ENCODE results near the gene EHD2. TPM values are rescaled to one million over a fixed set of nuclear protein-coding genes. Genes with fewer than 3 reads are reported as not detected.

The EHD2 gene
- polyA plus RNA-seq, 1 donor (not counting 4 experiments of a cell fraction or from before 2014, with no cell fraction given) = 23.7 TPM

GRCh38 chr19:47691782-47692181 is 21.4 kb upstream of the EHD2 start:
- H3K36me3 ChIP-seq (ENCODE audit: control insufficient read depth in 2 of 2, extremely low read depth in 1 of 2, insufficient read depth in 2 of 2, low read length in 2 of 2) = peaks cover 0 to 3% of the 10 kb centered on the region in 2 experiments
- no peak overlapping the region for H3K9ac ChIP-seq (ENCODE audit: control insufficient read depth, extremely low read depth, insufficient read depth, low read length)
- dilution Hi-C loops (cut with MboI; ENCODE audit: extremely low pct_ligation_motif_present, low sequenced_read_pairs) = no loop called here
- no peaks in the 10 kb centered on the region for H3K9me1 ChIP-seq (ENCODE audit: control insufficient read depth, extremely low read depth, insufficient read depth, low read length)
- H3K27ac ChIP-seq (ENCODE audit: control insufficient read depth, insufficient read depth, low read length) = no peak overlapping the region
- no peak overlapping the region for H3K4me3 ChIP-seq (ENCODE audit: control insufficient read depth in 2 of 3, extremely low read depth in 1 of 3, insufficient read depth in 2 of 3, low read depth in 1 of 3, low read length in 3 of 3)
- no peaks in the 10 kb centered on the region for H3K4me1 ChIP-seq (ENCODE audit: control insufficient read depth, extremely low read depth, insufficient read depth, low read length)
- H3K79me2 ChIP-seq (ENCODE audit: control insufficient read depth, insufficient read depth, low read length) = no peaks in the 10 kb centered on the region
- no peaks in the 10 kb centered on the region for H3K9me3 ChIP-seq (ENCODE audit: control insufficient read depth, low read depth, low read length)
- H4K20me1 ChIP-seq (ENCODE audit: control insufficient read depth, extremely low read depth, insufficient read depth, low read length) = no peaks in the 10 kb centered on the region
- H3K27me3 ChIP-seq (ENCODE audit: control insufficient read depth, extremely low read depth, insufficient read depth, low read length) = no peaks in the 10 kb centered on the region
- DNase-seq (ENCODE audit: low read depth, low spot score) (no peak), FAIRE-seq (no peak)
- TF ChIP-seq EZH2 (IDR thresholded peaks at IDR 0.05; ENCODE audit: low read length) = no peak
- TF ChIP-seq, protein P1, sequence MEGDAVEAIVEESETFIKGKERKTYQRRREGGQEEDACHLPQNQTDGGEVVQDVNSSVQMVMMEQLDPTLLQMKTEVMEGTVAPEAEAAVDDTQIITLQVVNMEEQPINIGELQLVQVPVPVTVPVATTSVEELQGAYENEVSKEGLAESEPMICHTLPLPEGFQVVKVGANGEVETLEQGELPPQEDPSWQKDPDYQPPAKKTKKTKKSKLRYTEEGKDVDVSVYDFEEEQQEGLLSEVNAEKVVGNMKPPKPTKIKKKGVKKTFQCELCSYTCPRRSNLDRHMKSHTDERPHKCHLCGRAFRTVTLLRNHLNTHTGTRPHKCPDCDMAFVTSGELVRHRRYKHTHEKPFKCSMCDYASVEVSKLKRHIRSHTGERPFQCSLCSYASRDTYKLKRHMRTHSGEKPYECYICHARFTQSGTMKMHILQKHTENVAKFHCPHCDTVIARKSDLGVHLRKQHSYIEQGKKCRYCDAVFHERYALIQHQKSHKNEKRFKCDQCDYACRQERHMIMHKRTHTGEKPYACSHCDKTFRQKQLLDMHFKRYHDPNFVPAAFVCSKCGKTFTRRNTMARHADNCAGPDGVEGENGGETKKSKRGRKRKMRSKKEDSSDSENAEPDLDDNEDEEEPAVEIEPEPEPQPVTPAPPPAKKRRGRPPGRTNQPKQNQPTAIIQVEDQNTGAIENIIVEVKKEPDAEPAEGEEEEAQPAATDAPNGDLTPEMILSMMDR (optimal IDR thresholded peaks at IDR 0.05 in 1 of 3, IDR thresholded peaks at IDR 0.05 in 1 of 3, conservative IDR thresholded peaks at IDR 0.05 in 1 of 3; ENCODE audit: extremely low read depth in 1 of 3, insufficient read depth in 2 of 3, low read length in 3 of 3) = no peak
- no peak overlapping the region for H3K4me2 ChIP-seq (ENCODE audit: control insufficient read depth, extremely low read depth, insufficient read depth, low read depth, low read length)
- no peak overlapping the region for H2AFZ ChIP-seq (ENCODE audit: control insufficient read depth, low read length)

DNA sequence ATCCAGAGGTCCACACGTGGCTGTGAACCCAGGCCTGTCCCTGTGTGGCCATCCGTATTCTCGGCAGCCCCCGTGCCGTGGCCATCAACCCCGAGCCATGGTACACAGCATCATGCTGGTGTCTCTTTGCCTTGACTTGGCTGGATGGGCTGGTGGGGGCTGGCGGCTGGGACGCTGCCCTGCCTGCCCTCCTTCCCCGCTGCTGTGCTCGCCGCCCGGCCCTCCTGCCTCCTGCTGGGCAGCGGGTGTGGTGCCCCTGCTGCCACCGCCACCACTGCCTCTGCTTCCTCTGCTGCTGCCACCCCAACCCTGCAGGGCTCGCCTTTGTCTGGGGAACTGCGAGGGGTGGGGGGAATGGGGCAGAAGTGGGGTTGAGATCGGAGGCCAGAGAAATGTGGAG is 19.7 kb upstream of the EHD2 start:
- dilution Hi-C loops (cut with MboI; ENCODE audit: extremely low pct_ligation_motif_present, low sequenced_read_pairs) = no loop called here
- Histone ChIP-seq H3K4me3 (ENCODE audit: control insufficient read depth in 2 of 3, extremely low read depth in 1 of 3, insufficient read depth in 2 of 3, low read depth in 1 of 3, low read length in 3 of 3) (no peak overlapping the region), H3K27ac (ENCODE audit: control insufficient read depth, insufficient read depth, low read length) (no peak overlapping the region)

More for the DNA sequence above, 19.7 kb upstream of the EHD2 start:
- H4K20me1 ChIP-seq (ENCODE audit: control insufficient read depth, extremely low read depth, insufficient read depth, low read length) = no peaks in the 10 kb centered on the region
- no peak overlapping the region for H3K9ac ChIP-seq (ENCODE audit: control insufficient read depth, extremely low read depth, insufficient read depth, low read length)
- H3K9me3 ChIP-seq (ENCODE audit: control insufficient read depth, low read depth, low read length) = no peaks in the 10 kb centered on the region
- H3K27me3 ChIP-seq (ENCODE audit: control insufficient read depth, extremely low read depth, insufficient read depth, low read length) = no peaks in the 10 kb centered on the region
- no peaks in the 10 kb centered on the region for H3K9me1 ChIP-seq (ENCODE audit: control insufficient read depth, extremely low read depth, insufficient read depth, low read length)
- H3K79me2 ChIP-seq (ENCODE audit: control insufficient read depth, insufficient read depth, low read length) = no peaks in the 10 kb centered on the region
- H3K36me3 ChIP-seq (ENCODE audit: control insufficient read depth in 2 of 2, extremely low read depth in 1 of 2, insufficient read depth in 2 of 2, low read length in 2 of 2) = peaks cover 0 to 6% of the 10 kb centered on the region in 2 experiments
- no peak for TF ChIP-seq EZH2 (IDR thresholded peaks at IDR 0.05; ENCODE audit: low read length)
- TF ChIP-seq, protein P1 (optimal IDR thresholded peaks at IDR 0.05 in 1 of 3, IDR thresholded peaks at IDR 0.05 in 1 of 3, conservative IDR thresholded peaks at IDR 0.05 in 1 of 3; ENCODE audit: extremely low read depth in 1 of 3, insufficient read depth in 2 of 3, low read length in 3 of 3) = no peak
- DNase-seq (ENCODE audit: low read depth, low spot score) (no peak), FAIRE-seq (no peak)
- no peak overlapping the region for H2AFZ ChIP-seq (ENCODE audit: control insufficient read depth, low read length)
- no peak overlapping the region for H3K4me2 ChIP-seq (ENCODE audit: control insufficient read depth, extremely low read depth, insufficient read depth, low read depth, low read length)
- H3K4me1 ChIP-seq (ENCODE audit: control insufficient read depth, extremely low read depth, insufficient read depth, low read length) = peaks cover 2% of the 10 kb centered on the region
